Testis (tissue), 2 donors: ENCODE results near the gene RANBP3L.

ENCODE experiments used
- POLR2A ChIP-seq: fragments of 450-650 bp; IDR thresholded peaks from one replicate; pipeline ENCODE4 v1.6.1; 2017; ENCODE audit warnings: antibody characterized with exemption, mild to moderate bottlenecking, moderate library complexity
- TF ChIP-seq, protein P1 (sequence below), 3 experiments: fragments of 450-650 bp in 2 of 3; fragments of 200-600 bp in 1 of 3; sonication (generic) in 1 of 3; IDR thresholded peaks; one replicate each; pipeline ENCODE4 v1.5.1; 2016 to 2019; ENCODE audit warnings: antibody characterized with exemption in 3 of 3, mild to moderate bottlenecking in 2 of 3, moderate library complexity in 1 of 3

- TF ChIP-seq, protein P1, sequence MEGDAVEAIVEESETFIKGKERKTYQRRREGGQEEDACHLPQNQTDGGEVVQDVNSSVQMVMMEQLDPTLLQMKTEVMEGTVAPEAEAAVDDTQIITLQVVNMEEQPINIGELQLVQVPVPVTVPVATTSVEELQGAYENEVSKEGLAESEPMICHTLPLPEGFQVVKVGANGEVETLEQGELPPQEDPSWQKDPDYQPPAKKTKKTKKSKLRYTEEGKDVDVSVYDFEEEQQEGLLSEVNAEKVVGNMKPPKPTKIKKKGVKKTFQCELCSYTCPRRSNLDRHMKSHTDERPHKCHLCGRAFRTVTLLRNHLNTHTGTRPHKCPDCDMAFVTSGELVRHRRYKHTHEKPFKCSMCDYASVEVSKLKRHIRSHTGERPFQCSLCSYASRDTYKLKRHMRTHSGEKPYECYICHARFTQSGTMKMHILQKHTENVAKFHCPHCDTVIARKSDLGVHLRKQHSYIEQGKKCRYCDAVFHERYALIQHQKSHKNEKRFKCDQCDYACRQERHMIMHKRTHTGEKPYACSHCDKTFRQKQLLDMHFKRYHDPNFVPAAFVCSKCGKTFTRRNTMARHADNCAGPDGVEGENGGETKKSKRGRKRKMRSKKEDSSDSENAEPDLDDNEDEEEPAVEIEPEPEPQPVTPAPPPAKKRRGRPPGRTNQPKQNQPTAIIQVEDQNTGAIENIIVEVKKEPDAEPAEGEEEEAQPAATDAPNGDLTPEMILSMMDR (IDR thresholded peaks at IDR 0.05), result no peak
- no peak for TF ChIP-seq POLR2A
Measured at GRCh38 chr5:36199620-36200019, 102.1 kb downstream of the RANBP3L start.
